Peyer's patch (tissue), 4 donors: ENCODE data around the gene UNK.

ENCODE experiments used
- POLR2A ChIP-seq, 2 donors: fragments of 450-650 bp; IDR thresholded peaks; one replicate each; pipeline ENCODE4 v1.5.1; 2017; ENCODE audit warnings: antibody characterized with exemption in 2 of 2, mild to moderate bottlenecking in 2 of 2, moderate library complexity in 2 of 2
- TF ChIP-seq, protein P1 (sequence below), 6 experiments: fragments of 450-650 bp in 4 of 6; fragments of 200-600 bp in 2 of 6; sonication (generic) in 1 of 6; IDR thresholded peaks; one replicate each; pipeline ENCODE4 v1.5.1; 2017 to 2019; ENCODE audit warnings: antibody characterized with exemption in 6 of 6, mild to moderate bottlenecking in 3 of 6, moderate library complexity in 1 of 6

DNA sequence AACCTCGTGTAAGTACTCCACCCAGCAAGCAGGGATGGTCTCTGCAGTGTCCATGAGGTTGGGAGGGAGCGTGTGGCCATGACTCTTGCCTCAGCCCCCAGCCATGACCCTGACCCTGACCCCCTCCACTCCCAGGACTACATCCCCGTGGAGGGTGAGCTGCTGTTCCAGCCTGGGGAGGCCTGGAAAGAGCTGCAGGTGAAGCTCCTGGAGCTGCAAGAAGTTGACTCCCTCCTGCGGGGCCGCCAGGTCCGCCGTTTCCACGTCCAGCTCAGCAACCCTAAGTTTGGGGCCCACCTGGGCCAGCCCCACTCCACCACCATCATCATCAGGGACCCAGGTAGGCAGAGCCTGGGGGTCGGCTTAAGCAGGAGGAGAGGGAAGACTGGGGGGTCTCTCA lies 35.9 kb upstream of the UNK start:
- TF ChIP-seq POLR2A (IDR thresholded peaks at IDR 0.05), result no peak
- TF ChIP-seq, protein P1, sequence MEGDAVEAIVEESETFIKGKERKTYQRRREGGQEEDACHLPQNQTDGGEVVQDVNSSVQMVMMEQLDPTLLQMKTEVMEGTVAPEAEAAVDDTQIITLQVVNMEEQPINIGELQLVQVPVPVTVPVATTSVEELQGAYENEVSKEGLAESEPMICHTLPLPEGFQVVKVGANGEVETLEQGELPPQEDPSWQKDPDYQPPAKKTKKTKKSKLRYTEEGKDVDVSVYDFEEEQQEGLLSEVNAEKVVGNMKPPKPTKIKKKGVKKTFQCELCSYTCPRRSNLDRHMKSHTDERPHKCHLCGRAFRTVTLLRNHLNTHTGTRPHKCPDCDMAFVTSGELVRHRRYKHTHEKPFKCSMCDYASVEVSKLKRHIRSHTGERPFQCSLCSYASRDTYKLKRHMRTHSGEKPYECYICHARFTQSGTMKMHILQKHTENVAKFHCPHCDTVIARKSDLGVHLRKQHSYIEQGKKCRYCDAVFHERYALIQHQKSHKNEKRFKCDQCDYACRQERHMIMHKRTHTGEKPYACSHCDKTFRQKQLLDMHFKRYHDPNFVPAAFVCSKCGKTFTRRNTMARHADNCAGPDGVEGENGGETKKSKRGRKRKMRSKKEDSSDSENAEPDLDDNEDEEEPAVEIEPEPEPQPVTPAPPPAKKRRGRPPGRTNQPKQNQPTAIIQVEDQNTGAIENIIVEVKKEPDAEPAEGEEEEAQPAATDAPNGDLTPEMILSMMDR (IDR thresholded peaks at IDR 0.05), result no peak
